CD14-positive monocyte (primary cell): ENCODE results near the gene NASP. TPM values are rescaled to one million over a fixed set of nuclear protein-coding genes. Genes with fewer than 3 reads are reported as not detected.
A peak's percentile ranks its signal among the peaks of the same experiment; 100 is the strongest.

Experiments used
- DNase-seq, 3 donors: peaks; one replicate each; pipeline ENCODE4 v3.0.0-alpha.2; 2011 to 2022
- H2AFZ ChIP-seq: 2 replicates; pipeline ENCODE4 v1.6.0; 2012; ENCODE audit warnings: mild to moderate bottlenecking, low read depth, low read length, inconsistent platforms; ENCODE audit not compliant: insufficient read depth, poor library complexity, severe bottlenecking
- H3K27ac ChIP-seq, 2 donors: 1 replicate in 1 of 2; 2 replicates in 1 of 2; pipeline ENCODE4 v1.5.1; 2012 to 2013; ENCODE audit warnings: low read length in 2 of 2, control low read depth in 1 of 2, inconsistent platforms in 1 of 2, low read depth in 1 of 2, mild to moderate bottlenecking in 1 of 2
- H3K27me3 ChIP-seq, 2 donors: one replicate each; pipeline versions ENCODE4 v1.6.0 to v1.6.1; 2011 to 2013; ENCODE audit warnings: low read length in 2 of 2; ENCODE audit not compliant: control insufficient read depth in 2 of 2, insufficient read depth in 2 of 2
- H3K36me3 ChIP-seq, 2 donors: replicated peaks in 1 of 2; 1 replicate in 1 of 2; 2 replicates in 1 of 2; pipeline versions ENCODE4 v1.5.1 to v1.6.1; 2012 to 2013; ENCODE audit warnings: low read length in 2 of 2, control low read depth in 1 of 2, inconsistent platforms in 1 of 2, mild to moderate bottlenecking in 1 of 2; ENCODE audit not compliant: insufficient read depth in 2 of 2, control insufficient read depth in 1 of 2
- H3K4me1 ChIP-seq, 2 donors: 1 replicate in 1 of 2; 2 replicates in 1 of 2; pipeline versions ENCODE4 v1.5.1 to v1.6.1; 2012 to 2013; ENCODE audit warnings: low read length in 2 of 2, control low read depth in 1 of 2, inconsistent platforms in 1 of 2, mild to moderate bottlenecking in 1 of 2, moderate library complexity in 1 of 2; ENCODE audit not compliant: insufficient read depth in 2 of 2, control insufficient read depth in 1 of 2
- H3K4me2 ChIP-seq: replicated peaks from 2 replicates; pipeline ENCODE3; 2012; ENCODE audit warnings: low read length, moderate library complexity, mild to moderate bottlenecking; ENCODE audit not compliant: poor library complexity, severe bottlenecking; ENCODE audit errors: extremely low read depth
- H3K4me3 ChIP-seq, 3 experiments: fragments of 200-600 bp in 1 of 3; sonication (generic) in 1 of 3; replicated peaks in 1 of 3; 1 replicate in 2 of 3; 2 replicates in 1 of 3; pipeline ENCODE4 v1.5.1; 2011 to 2013; ENCODE audit warnings: low read length in 3 of 3, mild to moderate bottlenecking in 3 of 3, control low read depth in 2 of 3, low read depth in 2 of 3, inconsistent platforms in 1 of 3, moderate library complexity in 1 of 3
- H3K79me2 ChIP-seq: 2 replicates; pipeline ENCODE4 v1.6.0; 2012; ENCODE audit warnings: mild to moderate bottlenecking, control low read depth, inconsistent platforms, low read length, moderate library complexity; ENCODE audit not compliant: insufficient read depth
- H3K9ac ChIP-seq: 2 replicates; pipeline ENCODE4 v1.6.0; 2017; ENCODE audit warnings: low read length, mild to moderate bottlenecking; ENCODE audit not compliant: insufficient read depth, poor library complexity, severe bottlenecking
- H3K9me3 ChIP-seq, 2 donors: replicated peaks in 1 of 2; 1 replicate in 1 of 2; 2 replicates in 1 of 2; pipeline versions ENCODE4 v1.5.1 to v1.6.1; 2012 to 2013; ENCODE audit warnings: low read length in 2 of 2, control low read depth in 1 of 2; ENCODE audit not compliant: control insufficient read depth in 1 of 2, insufficient read depth in 1 of 2
- H4K20me1 ChIP-seq: 2 replicates; pipeline ENCODE4 v1.6.0; 2012; ENCODE audit warnings: mild to moderate bottlenecking, low read length, control low read depth, moderate library complexity; ENCODE audit not compliant: insufficient read depth
- H3K27ac Mint-ChIP-seq, 7 donors: one replicate each; pipeline ENCODE4 v1.8.0; 2020; ENCODE audit warnings: mild to moderate bottlenecking in 7 of 7, mixed read lengths in 7 of 7, moderate library complexity in 6 of 7, inconsistent platforms in 2 of 7
- H3K27me3 Mint-ChIP-seq, 3 donors: one replicate each; pipeline ENCODE4 v1.8.0; 2021 to 2022; ENCODE audit warnings: low read depth in 3 of 3, mild to moderate bottlenecking in 3 of 3, mixed read lengths in 3 of 3, moderate library complexity in 3 of 3, inconsistent platforms in 1 of 3
- H3K36me3 Mint-ChIP-seq, 2 donors: one replicate each; pipeline ENCODE4 v1.8.0; 2020; ENCODE audit warnings: mixed read lengths in 2 of 2, inconsistent platforms in 1 of 2, mild to moderate bottlenecking in 1 of 2
- H3K4me1 Mint-ChIP-seq: one replicate; pipeline ENCODE4 v1.8.0; 2020; ENCODE audit warnings: mild to moderate bottlenecking, mixed read lengths
- H3K4me3 Mint-ChIP-seq, 2 donors: one replicate each; pipeline ENCODE4 v1.8.0; 2020; ENCODE audit warnings: mild to moderate bottlenecking in 2 of 2, mixed read lengths in 2 of 2, moderate library complexity in 1 of 2
- H3K9me3 Mint-ChIP-seq, 7 donors: one replicate each; pipeline ENCODE4 v1.8.0; 2020 to 2022; ENCODE audit warnings: mixed read lengths in 7 of 7, mild to moderate bottlenecking in 6 of 7, moderate library complexity in 6 of 7, inconsistent platforms in 2 of 7
- WGBS: methylation state at CpG from one replicate; pipeline ENCODE4 v1.1.5; 2013; ENCODE audit warnings: missing lambda C conversion rate; ENCODE audit not compliant: insufficient coverage; 5-methylcytosine and 5-hydroxymethylcytosine counted together
- intact Hi-C, 2 donors: fragments of 100-400 bp; cut with micrococcal nuclease; formaldehyde crosslinking; loops; one replicate each; pipeline versions ENCODE4 v1.15.0 to v1.15.1; 2023
- polyA plus RNA-seq, 3 donors: library from polyadenylated mRNA; depleted of rRNA in 1 of 3; unstranded in 2 of 3; stranded (reverse) in 1 of 3; fragments of 300-500 nt in 2 of 3; fragments of >200 nt in 1 of 3; fragmentation: Illumina TruSeq in 2 of 3; gene quantifications; 1 replicate in 2 of 3; 2 replicates in 1 of 3; pipeline ENCODE4 v1.2.3, GENCODE V29; 2012 to 2021
- TF ChIP-seq, protein P1 (sequence below): fragments of 200-600 bp; IDR thresholded peaks from one replicate; pipeline ENCODE4 v1.8.0; 2022; ENCODE audit warnings: antibody characterized with exemption, mild to moderate bottlenecking

NASP gene
- polyA plus RNA-seq, 3 donors = 24.4 to 44.6 (median 27.5) TPM

DNA sequence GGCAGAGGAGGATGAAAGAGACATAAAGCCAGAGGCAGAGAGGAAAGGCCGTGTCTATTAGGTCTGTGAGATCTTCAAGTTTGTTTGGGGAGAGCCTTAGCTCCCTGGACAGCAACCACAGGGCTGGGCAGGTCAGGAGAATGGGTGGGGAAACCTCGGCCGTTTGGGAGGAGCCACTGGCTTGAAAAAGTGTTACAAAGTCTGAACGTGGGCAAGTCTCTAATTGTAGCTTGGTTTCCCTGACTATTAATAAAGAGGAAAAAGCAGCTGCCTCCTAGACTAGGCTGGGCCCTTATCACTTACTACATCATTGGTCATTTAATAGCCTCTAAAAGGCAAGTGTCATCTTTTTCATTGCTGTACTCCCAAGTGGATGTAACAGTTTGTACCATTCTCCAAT, 40.1 kb downstream of the NASP start, which contains the start of gene CCDC17:
Gene CCDC17, minus strand, starts transcription at position 83 of the 400 bp plus-strand sequence. CDS start 145 bp downstream, outside the sequence.
- no peak within 1 kb of the TSS for H3K4me3 ChIP-seq
- H3K4me1 ChIP-seq = peaks cover 0 to 2% of the 10 kb centered on the region in 2 donors
- H3K4me3 Mint-ChIP-seq = no peak within 1 kb of the TSS
- H3K79me2 ChIP-seq = no peaks in the 10 kb centered on the region
- TF ChIP-seq, protein P1, sequence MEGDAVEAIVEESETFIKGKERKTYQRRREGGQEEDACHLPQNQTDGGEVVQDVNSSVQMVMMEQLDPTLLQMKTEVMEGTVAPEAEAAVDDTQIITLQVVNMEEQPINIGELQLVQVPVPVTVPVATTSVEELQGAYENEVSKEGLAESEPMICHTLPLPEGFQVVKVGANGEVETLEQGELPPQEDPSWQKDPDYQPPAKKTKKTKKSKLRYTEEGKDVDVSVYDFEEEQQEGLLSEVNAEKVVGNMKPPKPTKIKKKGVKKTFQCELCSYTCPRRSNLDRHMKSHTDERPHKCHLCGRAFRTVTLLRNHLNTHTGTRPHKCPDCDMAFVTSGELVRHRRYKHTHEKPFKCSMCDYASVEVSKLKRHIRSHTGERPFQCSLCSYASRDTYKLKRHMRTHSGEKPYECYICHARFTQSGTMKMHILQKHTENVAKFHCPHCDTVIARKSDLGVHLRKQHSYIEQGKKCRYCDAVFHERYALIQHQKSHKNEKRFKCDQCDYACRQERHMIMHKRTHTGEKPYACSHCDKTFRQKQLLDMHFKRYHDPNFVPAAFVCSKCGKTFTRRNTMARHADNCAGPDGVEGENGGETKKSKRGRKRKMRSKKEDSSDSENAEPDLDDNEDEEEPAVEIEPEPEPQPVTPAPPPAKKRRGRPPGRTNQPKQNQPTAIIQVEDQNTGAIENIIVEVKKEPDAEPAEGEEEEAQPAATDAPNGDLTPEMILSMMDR = no peak
- no peaks in the 10 kb centered on the region for H3K9me3 Mint-ChIP-seq
- no peak within 1 kb of the TSS for H3K4me2 ChIP-seq
- H3K36me3 ChIP-seq = peaks cover 61 to 82% of the 10 kb centered on the region in 2 donors
- peak within 1 kb of the TSS in 3 of 7 donors; percentile 3 to 30 (median 15) for H3K27ac Mint-ChIP-seq
- WGBS = 71% methylated on average over 3 of the region's 4 CpGs
- H3K27ac ChIP-seq = peak within 1 kb of the TSS in 1 of 2 donors; percentile 14
- intact Hi-C loops = no loop called here
- peaks cover 11% of the 10 kb centered on the region for H3K4me1 Mint-ChIP-seq
- H4K20me1 ChIP-seq = peaks cover 23% of the 10 kb centered on the region
- no peak for DNase-seq
- peaks cover 0 to 3% (median 2%) of the 10 kb centered on the region in 3 donors for H3K27me3 Mint-ChIP-seq
- no peaks in the 10 kb centered on the region for H3K9me3 ChIP-seq
- no peak within 1 kb of the TSS for H2AFZ ChIP-seq
- H3K27me3 ChIP-seq = no peaks in the 10 kb centered on the region
- H3K9ac ChIP-seq = no peak within 1 kb of the TSS
- peaks cover 53 to 79% of the 10 kb centered on the region in 2 donors for H3K36me3 Mint-ChIP-seq

DNA sequence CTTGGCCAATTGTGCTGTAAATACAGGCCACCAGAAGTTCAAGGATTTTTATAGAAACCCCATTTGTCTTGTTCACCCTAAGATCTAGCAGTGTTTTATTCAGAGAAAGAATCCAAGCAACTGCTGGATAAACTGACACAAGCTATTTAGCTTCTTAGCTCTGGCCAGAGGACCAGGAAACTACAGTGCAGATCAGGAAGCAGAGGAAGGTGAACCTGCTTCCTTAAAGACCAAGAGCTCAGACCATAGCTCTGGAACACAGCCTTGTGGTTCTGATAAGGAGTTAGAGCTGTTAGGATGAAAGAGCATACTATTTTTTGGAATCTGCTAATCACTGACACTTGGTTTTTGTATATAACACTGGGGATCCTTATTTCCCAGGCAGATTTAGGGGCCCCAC, 45.2 kb downstream of the NASP start:
- Mint-ChIP-seq H3K9me3 (no peaks in the 10 kb centered on the region), H3K27me3 (no peaks in the 10 kb centered on the region), H3K4me1 (no peaks in the 10 kb centered on the region), H3K4me3 (no peak overlapping the region), H3K36me3 (peaks cover 70 to 99% of the 10 kb centered on the region in 2 donors), H3K27ac (peak overlapping the region in 1 of 7 donors; percentile 66)
- Histone ChIP-seq H3K27ac (no peak overlapping the region), H3K4me3 (no peak overlapping the region), H3K9me3 (no peaks in the 10 kb centered on the region), H3K36me3 (peaks cover 82 to 94% of the 10 kb centered on the region in 2 donors), H4K20me1 (peaks cover 16% of the 10 kb centered on the region), H3K4me2 (no peak overlapping the region), H3K9ac (no peak overlapping the region), H3K79me2 (peaks cover 5% of the 10 kb centered on the region), H3K27me3 (no peaks in the 10 kb centered on the region), H3K4me1 (no peaks in the 10 kb centered on the region), H2AFZ (no peak overlapping the region)
- TF ChIP-seq, protein P1 = no peak
- DNase-seq = no peak
- intact Hi-C loops = no loop called here
